ENCODE results near the gene KLHL4. TPM values are rescaled to one million over a fixed set of nuclear protein-coding genes. Genes with fewer than 3 reads are reported as not detected.
"Not testable (repeated sequence)": the region's sequence is repeated elsewhere in the genome, so short reads cannot be mapped to it uniquely, and the experiment has no call there.

The KLHL4 gene
- 1.0 TPM for total RNA-seq
- long read RNA-seq, full-length matches to known transcripts = 2 of 2 reads
- long read RNA-seq, partial matches to known transcripts = 0 of 2 reads
- long read RNA-seq, other reads (novel, unspliced or antisense) = 0 of 2 reads

- DNase-seq = no peak
- no peak for ATAC-seq (ENCODE audit: poor library complexity)
- intact Hi-C loops (cut with DNase I) = no loop called here
Measured at GRCh38 chrX:87517571-87518141, at the start of gene KLHL4. Gene KLHL4, plus strand, starts transcription at chrX:87517802. Its CDS starts 92 bp downstream, at chrX:87517894.

GRCh38 chrX:87468941-87469340, 48.7 kb upstream of the KLHL4 start:
- intact Hi-C loops (cut with DNase I) = no loop called here
- ATAC-seq (ENCODE audit: poor library complexity) (no peak), DNase-seq (no peak)

- DNase-seq = no peak
- intact Hi-C loops (cut with DNase I) = no loop called here
- no peak for ATAC-seq (ENCODE audit: poor library complexity)
Measured at GRCh38 chrX:87475793-87476192, 41.8 kb upstream of the KLHL4 start.

- ATAC-seq (ENCODE audit: poor library complexity); intact Hi-C loops (cut with DNase I); DNase-seq: not testable (repeated sequence)
Measured at GRCh38 chrX:87478703-87479102, 38.9 kb upstream of the KLHL4 start.

GRCh38 chrX:87489071-87489470, 28.5 kb upstream of the KLHL4 start:
- intact Hi-C loops (cut with DNase I) = no loop called here
- DNase-seq (no peak), ATAC-seq (ENCODE audit: poor library complexity) (no peak)

DNA sequence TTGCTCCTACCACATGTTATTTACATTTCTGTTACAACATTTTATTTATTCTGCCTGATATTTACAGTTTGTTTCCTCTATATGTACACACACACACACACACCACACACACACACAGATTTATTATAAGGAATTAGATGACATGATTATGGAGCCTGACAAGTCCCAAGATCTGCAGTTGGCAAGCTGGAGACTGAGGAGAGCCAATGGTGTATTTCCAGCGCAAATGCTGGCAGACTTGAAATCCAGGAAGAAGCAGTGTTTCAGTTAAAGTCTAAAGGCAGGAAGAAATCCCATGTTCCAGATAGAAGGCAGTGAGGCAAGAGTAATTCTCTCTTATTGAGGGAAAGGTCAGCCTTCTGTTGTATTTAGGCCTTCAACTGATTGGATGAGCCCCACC, 1.8 kb upstream of the KLHL4 start:
- ATAC-seq (ENCODE audit: poor library complexity) = no peak
- no peak for DNase-seq

DNA sequence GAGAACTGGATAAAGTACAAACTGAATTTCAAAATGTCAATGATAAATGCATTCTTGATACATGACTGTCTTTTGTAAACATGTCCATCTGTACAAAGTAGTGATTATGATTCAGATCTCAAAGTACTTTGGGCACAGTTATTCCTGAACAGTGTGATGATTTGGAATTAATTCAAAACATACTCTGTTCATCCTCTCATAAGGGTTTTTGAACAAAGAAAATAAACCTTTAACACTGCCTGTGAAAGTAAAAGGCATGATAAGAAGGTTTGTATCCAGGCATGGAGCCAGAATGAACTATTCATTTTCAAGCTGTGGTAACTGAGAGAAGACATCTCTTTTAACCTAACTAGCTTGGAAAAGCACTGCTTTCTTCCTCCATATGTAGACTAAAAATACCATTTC, 883 bp upstream of the KLHL4 start:
- intact Hi-C loops (cut with DNase I) = no loop called here
- ATAC-seq (ENCODE audit: poor library complexity) (no peak), DNase-seq (no peak)

More for the DNA sequence above, 1.8 kb upstream of the KLHL4 start:
- intact Hi-C loops (cut with DNase I) = no loop called here

DNA sequence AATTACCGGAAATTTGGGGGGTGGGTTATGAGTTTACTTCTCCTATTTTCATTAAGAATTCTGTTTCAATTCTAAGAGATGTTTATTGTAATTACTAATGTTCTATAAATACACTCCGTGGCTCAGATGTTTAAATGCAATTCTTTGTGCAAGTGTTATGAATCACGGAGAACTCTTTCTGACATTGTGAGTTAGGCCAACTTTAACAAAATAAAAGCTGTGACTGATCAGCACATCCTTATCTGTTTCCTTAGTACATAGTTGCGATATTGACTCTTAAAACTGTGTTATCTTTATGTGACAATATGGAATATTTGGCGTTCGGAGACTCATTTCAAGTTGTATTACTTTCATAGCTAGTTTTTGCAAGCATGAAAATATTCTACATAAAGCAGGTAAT, 902 bp downstream of the KLHL4 start:
- intact Hi-C loops (cut with DNase I) = no loop called here
- DNase-seq (no peak), ATAC-seq (ENCODE audit: poor library complexity) (no peak)

GRCh38 chrX:87525771-87526229, 8.2 kb downstream of the KLHL4 start:
- intact Hi-C loops (cut with DNase I) = no loop called here
- ATAC-seq (ENCODE audit: poor library complexity) = no peak
- DNase-seq = no peak

DNA sequence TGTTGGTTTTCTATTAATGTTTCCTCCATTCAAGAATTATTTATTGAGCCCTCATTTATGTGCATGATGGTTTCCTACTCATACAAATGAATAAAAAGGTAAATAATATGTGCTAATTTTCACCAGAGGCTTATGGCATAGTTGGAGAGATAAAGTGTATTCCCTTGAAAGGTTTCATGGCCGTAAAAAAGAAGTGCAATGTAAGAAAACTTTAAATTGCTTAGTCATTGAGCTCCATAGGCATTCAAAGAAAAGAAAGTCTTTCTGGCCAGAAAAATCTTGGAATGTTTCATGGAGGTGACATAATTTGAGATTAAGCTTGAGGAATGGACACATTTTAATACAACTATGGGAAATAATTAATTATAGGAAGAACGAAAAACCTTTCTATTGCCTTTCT, 8.7 kb downstream of the KLHL4 start:
- ATAC-seq (ENCODE audit: poor library complexity) (no peak), DNase-seq (no peak)
- intact Hi-C loops (cut with DNase I) = no loop called here

DNA sequence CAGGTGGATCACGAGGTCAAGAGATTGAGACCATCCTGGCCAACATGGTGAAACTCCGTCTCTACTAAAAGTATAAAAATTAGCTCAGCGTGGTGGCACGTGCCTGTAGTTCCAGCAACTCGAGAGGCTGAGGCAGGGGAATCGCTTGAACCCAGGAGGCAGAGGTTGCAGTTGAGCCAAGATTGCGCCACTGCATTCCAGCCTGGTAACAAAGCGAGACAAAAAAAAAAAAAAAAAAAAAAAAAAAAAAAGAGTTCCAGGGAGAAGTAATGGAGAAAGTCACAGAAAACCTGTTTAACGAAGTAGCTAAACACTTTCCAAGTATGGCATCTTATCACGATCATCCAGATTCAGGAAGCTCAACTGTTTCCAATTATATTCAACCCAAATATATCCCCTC, 10.9 kb downstream of the KLHL4 start:
- no peak for ATAC-seq (ENCODE audit: poor library complexity)
- no peak for DNase-seq
- intact Hi-C loops (cut with DNase I) = no loop called here

GRCh38 chrX:87571964-87572363, 54.4 kb downstream of the KLHL4 start:
- no peak for DNase-seq
- intact Hi-C loops (cut with DNase I) = no loop called here
- no peak for ATAC-seq (ENCODE audit: poor library complexity)

DNA sequence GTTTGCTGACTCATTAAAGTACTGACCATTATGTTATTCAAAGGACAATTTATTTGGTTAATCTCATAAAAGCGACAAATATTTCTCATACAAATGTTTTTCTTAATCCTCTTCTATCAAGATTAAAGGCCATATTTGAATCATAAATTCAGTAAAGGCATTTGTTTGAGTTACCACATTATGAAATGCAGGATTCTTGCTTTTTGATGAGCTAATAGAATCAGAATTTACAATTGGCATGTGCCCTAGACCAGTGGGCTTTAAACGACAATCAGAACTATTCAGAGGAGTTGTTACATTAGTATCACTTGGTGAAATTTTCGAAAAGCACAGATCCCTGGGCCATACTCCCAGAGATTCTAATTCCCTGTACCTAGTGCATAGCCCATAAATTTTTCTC, 55.3 kb downstream of the KLHL4 start:
- DNase-seq (no peak), ATAC-seq (ENCODE audit: poor library complexity) (no peak)
- intact Hi-C loops (cut with DNase I) = no loop called here

DNA sequence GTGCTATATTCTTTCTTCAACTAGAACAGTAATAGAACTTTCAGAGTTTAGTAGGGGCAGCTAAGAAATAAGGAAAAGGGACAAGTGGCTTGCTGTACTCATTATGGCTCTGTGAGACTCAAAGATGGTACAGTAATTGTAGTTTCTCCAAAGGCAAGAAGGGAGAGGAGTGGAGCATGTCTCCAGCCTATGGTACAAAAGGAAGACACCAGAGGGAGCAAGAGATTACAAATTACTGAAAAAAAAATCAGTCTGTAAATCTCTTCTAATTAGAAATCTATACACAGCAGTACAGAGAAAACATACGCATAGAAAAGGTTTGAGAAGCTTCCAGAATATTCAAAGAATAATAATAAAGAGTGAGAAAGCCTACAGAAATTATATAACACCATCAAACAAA, 61.4 kb downstream of the KLHL4 start:
- intact Hi-C loops (cut with DNase I) = no loop called here
- DNase-seq (no peak), ATAC-seq (ENCODE audit: poor library complexity) (no peak)

GRCh38 chrX:87580862-87581261, 63.3 kb downstream of the KLHL4 start:
- ATAC-seq (ENCODE audit: poor library complexity) = no peak
- intact Hi-C loops (cut with DNase I) = no loop called here
- no peak for DNase-seq

GRCh38 chrX:87582453-87582852, 64.9 kb downstream of the KLHL4 start:
- ATAC-seq (ENCODE audit: poor library complexity) = no peak
- intact Hi-C loops (cut with DNase I) = no loop called here
- no peak for DNase-seq

DNA sequence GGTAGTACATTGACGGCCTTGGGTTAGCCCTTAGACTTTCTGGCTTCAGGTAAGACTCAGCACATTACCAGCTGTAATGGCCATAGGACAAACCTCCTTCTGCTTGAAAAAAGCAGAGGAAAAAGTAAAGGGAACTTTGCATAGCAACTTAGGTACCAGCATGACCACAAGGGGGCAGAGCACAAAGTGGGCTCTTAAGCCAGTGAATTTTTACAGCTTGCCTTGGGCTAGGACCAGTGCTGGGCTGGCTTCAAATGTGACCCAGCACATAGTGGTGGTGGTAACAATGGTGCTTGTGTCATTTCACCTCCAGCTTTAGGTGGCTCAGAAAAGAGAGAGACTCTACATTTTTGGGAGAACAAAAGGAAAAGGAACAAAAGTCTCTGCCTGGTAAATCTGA, 66.1 kb downstream of the KLHL4 start:
- ATAC-seq (ENCODE audit: poor library complexity) (no peak), DNase-seq (no peak)
- intact Hi-C loops (cut with DNase I) = no loop called here

GRCh38 chrX:87616371-87616770, 98.8 kb downstream of the KLHL4 start:
- intact Hi-C loops (cut with DNase I) = no loop called here
- no peak for DNase-seq
- ATAC-seq (ENCODE audit: poor library complexity) = no peak

GRCh38 chrX:87621697-87622096, 104.1 kb downstream of the KLHL4 start:
- intact Hi-C loops (cut with DNase I) = no loop called here
- ATAC-seq (ENCODE audit: poor library complexity) = no peak

DNA sequence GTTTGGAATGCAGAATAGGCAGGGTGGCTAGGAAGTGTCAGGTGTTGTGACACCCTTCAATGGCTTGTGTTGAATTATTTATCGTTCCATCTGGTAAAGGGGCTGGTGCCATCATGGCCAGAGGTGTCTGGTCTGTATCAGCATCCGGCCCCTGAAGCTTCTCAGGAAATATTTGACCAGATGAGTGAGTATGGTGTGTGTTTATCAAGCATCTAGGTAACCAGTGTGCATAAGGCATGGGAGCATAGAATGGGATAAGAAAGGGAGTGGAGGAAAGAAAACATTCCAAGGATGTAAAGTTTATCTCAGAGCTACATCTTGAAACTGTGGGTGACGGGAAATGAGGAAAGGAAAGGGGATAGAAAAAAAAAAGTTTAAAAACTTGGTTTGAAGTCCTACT, 109.4 kb downstream of the KLHL4 start:
- ATAC-seq (ENCODE audit: poor library complexity) (no peak), DNase-seq (no peak)
- intact Hi-C loops (cut with DNase I) = no loop called here

More at GRCh38 chrX:87621697-87622096, 104.1 kb downstream of the KLHL4 start:
- DNase-seq = no peak

DNA sequence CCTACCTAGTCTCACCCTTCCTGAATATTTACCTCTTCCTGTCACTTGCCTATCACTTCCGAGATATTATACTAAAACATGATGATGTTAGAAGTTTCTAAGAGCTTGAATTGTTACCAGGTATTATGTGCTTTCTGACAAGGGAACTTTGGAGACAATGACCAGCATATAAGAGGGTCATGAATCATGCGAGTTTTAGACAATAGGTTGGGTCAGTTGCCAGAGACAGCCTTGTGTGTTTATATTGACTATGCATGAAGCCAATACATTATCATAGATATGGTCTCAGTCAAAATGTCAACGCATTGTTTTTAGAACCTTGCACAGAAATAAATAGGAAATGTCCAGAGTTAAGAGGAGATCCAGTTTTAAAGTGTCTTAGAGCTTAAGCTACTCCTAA, 116.8 kb downstream of the KLHL4 start:
- DNase-seq (no peak), ATAC-seq (ENCODE audit: poor library complexity) (no peak)
- intact Hi-C loops (cut with DNase I) = no loop called here

Measured in Right ventricle myocardium superior (tissue), 1 donor.